IMR-90 (cell line): Measurements from ENCODE around the gene SIAH1. TPM values are rescaled to one million over a fixed set of nuclear protein-coding genes. Genes with fewer than 3 reads are reported as not detected.

Source experiments
- ATAC-seq: fragments of 200-7000 bp; cut with Tn5 transposase; 2 replicates; pipeline ENCODE4 v1.9.1; 2020; ENCODE audit warnings: low read depth, mild to moderate bottlenecking, moderate library complexity
- BruUV-seq: library from RNA; stranded (reverse); fragments of 400-500 nt; replicated peaks from 2 replicates; lab custom pipeline; 2021; lab: Mats Ljungman, UMichigan
- CTCF ChIA-PET: fragments of 300-600 bp; formaldehyde crosslinking; extraction: SDS; loops from one replicate; lab custom pipeline; 2021; ENCODE audit warnings: antibody characterized with exemption; lab: Yijun Ruan, JAX
- POLR2A ChIA-PET: fragments of 300-600 bp; sonication (Branson Sonifier 250); formaldehyde crosslinking; loops from one replicate; lab custom pipeline; 2022; ENCODE audit warnings: antibody characterized with exemption; ENCODE audit not compliant: unreplicated experiment; lab: Charles Lee
- DNase-seq: peaks from one replicate; pipeline ENCODE4 v3.0.0; 2013
- H2AFZ ChIP-seq: replicated peaks from 2 replicates; pipeline ENCODE3; 2013; ENCODE audit warnings: low read length, mild to moderate bottlenecking; ENCODE audit not compliant: poor library complexity
- H2AK5ac ChIP-seq: 2 replicates; pipeline ENCODE4 v1.6.1; 2013; ENCODE audit warnings: low read depth, low read length, inconsistent platforms
- H2AK9ac ChIP-seq: replicated peaks from 2 replicates; pipeline ENCODE3; 2013; ENCODE audit warnings: mild to moderate bottlenecking, low read depth, low read length, moderate library complexity; ENCODE audit not compliant: poor library complexity
- H2BK120ac ChIP-seq: 2 replicates; pipeline ENCODE4 v1.6.1; 2013; ENCODE audit warnings: low read depth, low read length, inconsistent platforms
- H2BK15ac ChIP-seq: 3 replicates; pipeline ENCODE4 v1.6.1; 2013; ENCODE audit warnings: low read depth, low read length, inconsistent platforms
- H2BK20ac ChIP-seq: 2 replicates; pipeline ENCODE4 v1.6.1; 2013; ENCODE audit warnings: low read depth, mild to moderate bottlenecking, inconsistent platforms, low read length, moderate library complexity
- H2BK5ac ChIP-seq: 2 replicates; pipeline ENCODE4 v1.6.1; 2013; ENCODE audit warnings: mild to moderate bottlenecking, low read depth, low read length, inconsistent platforms; ENCODE audit not compliant: poor library complexity, severe bottlenecking
- H3K14ac ChIP-seq: replicated peaks from 2 replicates; pipeline ENCODE4 v1.6.1; 2013; ENCODE audit warnings: low read depth, low read length, inconsistent platforms
- H3K18ac ChIP-seq: 2 replicates; pipeline ENCODE4 v1.6.1; 2013; ENCODE audit warnings: low read depth, low read length, control low read depth
- H3K23ac ChIP-seq: 2 replicates; pipeline ENCODE4 v1.6.1; 2013; ENCODE audit warnings: low read depth, low read length, inconsistent platforms
- H3K27ac ChIP-seq: 2 replicates; pipeline ENCODE4 v1.5.1; 2013; ENCODE audit warnings: mild to moderate bottlenecking, control low read depth, low read length; ENCODE audit not compliant: insufficient read depth
- H3K27me3 ChIP-seq: 2 replicates; pipeline ENCODE4 v1.6.1; 2013; ENCODE audit warnings: low read length; ENCODE audit not compliant: control insufficient read depth, insufficient read depth
- H3K36me3 ChIP-seq: 2 replicates; pipeline ENCODE4 v1.6.1; 2013; ENCODE audit warnings: low read length, mixed read lengths; ENCODE audit not compliant: control insufficient read depth, insufficient read depth
- H3K4ac ChIP-seq: 2 replicates; pipeline ENCODE4 v1.6.1; 2013; ENCODE audit warnings: low read depth, low read length, inconsistent platforms
- H3K4me1 ChIP-seq: 2 replicates; pipeline ENCODE4 v1.6.1; 2013; ENCODE audit warnings: low read length, mixed read lengths; ENCODE audit not compliant: control insufficient read depth, insufficient read depth
- H3K4me2 ChIP-seq: 2 replicates; pipeline ENCODE4 v1.6.1; 2013; ENCODE audit warnings: low read depth, mild to moderate bottlenecking, control low read depth, low read length, moderate library complexity
- H3K4me3 ChIP-seq: 2 replicates; pipeline ENCODE4 v1.5.1; 2013; ENCODE audit warnings: low read depth, mild to moderate bottlenecking, control low read depth, low read length, moderate library complexity; ENCODE audit not compliant: insufficient read depth
- H3K56ac ChIP-seq: 2 replicates; pipeline ENCODE4 v1.6.1; 2013; ENCODE audit warnings: low read length, inconsistent platforms; ENCODE audit not compliant: insufficient read depth; ENCODE audit errors: extremely low read depth
- H3K79me1 ChIP-seq, 2 experiments: 2 replicates each; pipeline ENCODE4 v1.6.1; 2013; ENCODE audit warnings: low read length in 2 of 2, inconsistent platforms in 1 of 2, low read depth in 1 of 2
- H3K9ac ChIP-seq: 2 replicates; pipeline ENCODE4 v1.6.1; 2013; ENCODE audit warnings: low read depth, low read length, control low read depth
- H3K9me1 ChIP-seq: 2 replicates; pipeline ENCODE4 v1.6.1; 2013; ENCODE audit warnings: low read length, inconsistent platforms; ENCODE audit not compliant: insufficient read depth
- H3K9me3 ChIP-seq: 2 replicates; pipeline ENCODE4 v1.6.1; 2013; ENCODE audit warnings: low read length; ENCODE audit not compliant: control insufficient read depth, insufficient read depth
- H4K20me1 ChIP-seq: 2 replicates; pipeline ENCODE4 v1.6.1; 2013; ENCODE audit warnings: low read length, inconsistent platforms; ENCODE audit not compliant: insufficient read depth
- H4K5ac ChIP-seq: 2 replicates; pipeline ENCODE4 v1.6.1; 2013; ENCODE audit warnings: mild to moderate bottlenecking, low read depth, low read length, control low read depth
- H4K8ac ChIP-seq, 2 experiments: 2 replicates each; pipeline ENCODE4 v1.6.1; 2013; ENCODE audit warnings: low read depth in 2 of 2, low read length in 2 of 2, control low read depth in 1 of 2, inconsistent platforms in 1 of 2
- H4K91ac ChIP-seq: 2 replicates; pipeline ENCODE4 v1.6.1; 2013; ENCODE audit warnings: low read depth, low read length, inconsistent platforms; ENCODE audit not compliant: insufficient read depth
- CEBPB ChIP-seq: IDR thresholded peaks from 2 replicates; pipeline ENCODE4 v1.6.1; 2012; ENCODE audit warnings: low read depth, low read length, improper control_type of control experiment
- MAFK ChIP-seq: IDR thresholded peaks from 2 replicates; pipeline ENCODE4 v1.6.1; 2012; ENCODE audit warnings: low read depth, low read length, improper control_type of control experiment
- WGBS, 2 experiments: methylation state at CpG; one replicate each; pipeline versions ENCODE4 v1.1.5 to v1.1.7; 2013; ENCODE audit warnings: missing lambda C conversion rate in 2 of 2; ENCODE audit not compliant: insufficient read length in 1 of 2; ENCODE audit errors: extremely low coverage in 2 of 2; 5-methylcytosine and 5-hydroxymethylcytosine counted together
- dilution Hi-C: fragments of 300-500 bp; cut with HindIII; formaldehyde crosslinking; loops from one replicate; pipeline ENCODE4 v1.14.3; 2018; ENCODE audit warnings: low sequenced_read_pairs; ENCODE audit not compliant: unreplicated experiment
- in situ Hi-C: fragments of 300-500 bp; cut with MboI; formaldehyde crosslinking; loops from 3 replicates; pipeline ENCODE4 v1.14.3; 2019; ENCODE audit warnings: low sequenced_read_pairs, inconsistent platforms, mixed read lengths
- intact Hi-C: fragments of 100-400 bp; cut with micrococcal nuclease; formaldehyde crosslinking; loops from 2 replicates; pipeline ENCODE4 v1.10.0; 2022
- polyA plus RNA-seq, 3 experiments: library from polyadenylated mRNA; depleted of rRNA; stranded (reverse); fragments of >200 nt; gene quantifications; 2 replicates each; pipeline ENCODE4 v1.2.3, GENCODE V29; 2012; ENCODE audit warnings: low replicate concordance in 1 of 3
- total RNA-seq: library from RNA; depleted of rRNA; stranded (reverse); fragments of >200 nt; gene quantifications from 2 replicates; pipeline ENCODE4 v1.2.3, GENCODE V29; 2012

SIAH1 gene
- total and polyA plus RNA-seq, 2 of the 4 experiments (the other 2 are of a cell fraction) = 10.3 to 17.7 TPM

GRCh38 chr16:48332978-48333377 is 52.2 kb downstream of the SIAH1 start:
- DNase-seq = no peak
- Histone ChIP-seq H3K27me3 (no peaks in the 10 kb centered on the region), H4K8ac (no peak overlapping the region), H3K4me3 (no peak overlapping the region), H3K9ac (no peak overlapping the region), H3K56ac (no peak overlapping the region), H3K18ac (no peak overlapping the region), H3K79me1 (peaks cover 27 to 44% of the 10 kb centered on the region in 2 experiments), H4K5ac (no peak overlapping the region), H2BK20ac (no peak overlapping the region), H3K23ac (no peak overlapping the region), H3K14ac (no peak overlapping the region), H3K36me3 (peaks cover 8% of the 10 kb centered on the region), H3K4ac (no peak overlapping the region), H3K9me3 (no peaks in the 10 kb centered on the region), H2AK9ac (no peak overlapping the region), H4K20me1 (no peaks in the 10 kb centered on the region), H2AK5ac (no peak overlapping the region), H2BK15ac (no peak overlapping the region), H3K27ac (no peak overlapping the region), H2BK5ac (no peak overlapping the region), H3K4me1 (peaks cover 16% of the 10 kb centered on the region), H2BK120ac (no peak overlapping the region), H3K4me2 (no peak overlapping the region), H3K9me1 (peaks cover 4% of the 10 kb centered on the region; the same call in 1 of the 2 replicates), H4K91ac (no peak overlapping the region), H2AFZ (no peak overlapping the region)
- intact Hi-C loops = no loop called here
- TF ChIP-seq MAFK = no peak
- peak; percentile 78 for TF ChIP-seq CEBPB
- in situ Hi-C loops = no loop called here
- no TSS peak for BruUV-seq
- dilution Hi-C loops = no loop called here
- ATAC-seq = no peak
- WGBS, 2 experiments = no CpG with 5 or more reads among the region's 5 CpGs
- CTCF ChIA-PET = no interaction called here
- POLR2A ChIA-PET = no interaction called here
